AG08395 (cell line): Measurements from ENCODE around the gene CD58.
"Not testable (repeated sequence)": the region's sequence is repeated elsewhere in the genome, so short reads cannot be mapped to it uniquely, and the experiment has no call there.

Experiments
- DNase-seq: peaks from one replicate; pipeline ENCODE4 v3.0.0; 2012; ENCODE audit warnings: mixed read lengths, low spot score

Gene CD58, protein sequence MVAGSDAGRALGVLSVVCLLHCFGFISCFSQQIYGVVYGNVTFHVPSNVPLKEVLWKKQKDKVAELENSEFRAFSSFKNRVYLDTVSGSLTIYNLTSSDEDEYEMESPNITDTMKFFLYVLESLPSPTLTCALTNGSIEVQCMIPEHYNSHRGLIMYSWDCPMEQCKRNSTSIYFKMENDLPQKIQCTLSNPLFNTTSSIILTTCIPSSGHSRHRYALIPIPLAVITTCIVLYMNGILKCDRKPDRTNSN

DNA sequence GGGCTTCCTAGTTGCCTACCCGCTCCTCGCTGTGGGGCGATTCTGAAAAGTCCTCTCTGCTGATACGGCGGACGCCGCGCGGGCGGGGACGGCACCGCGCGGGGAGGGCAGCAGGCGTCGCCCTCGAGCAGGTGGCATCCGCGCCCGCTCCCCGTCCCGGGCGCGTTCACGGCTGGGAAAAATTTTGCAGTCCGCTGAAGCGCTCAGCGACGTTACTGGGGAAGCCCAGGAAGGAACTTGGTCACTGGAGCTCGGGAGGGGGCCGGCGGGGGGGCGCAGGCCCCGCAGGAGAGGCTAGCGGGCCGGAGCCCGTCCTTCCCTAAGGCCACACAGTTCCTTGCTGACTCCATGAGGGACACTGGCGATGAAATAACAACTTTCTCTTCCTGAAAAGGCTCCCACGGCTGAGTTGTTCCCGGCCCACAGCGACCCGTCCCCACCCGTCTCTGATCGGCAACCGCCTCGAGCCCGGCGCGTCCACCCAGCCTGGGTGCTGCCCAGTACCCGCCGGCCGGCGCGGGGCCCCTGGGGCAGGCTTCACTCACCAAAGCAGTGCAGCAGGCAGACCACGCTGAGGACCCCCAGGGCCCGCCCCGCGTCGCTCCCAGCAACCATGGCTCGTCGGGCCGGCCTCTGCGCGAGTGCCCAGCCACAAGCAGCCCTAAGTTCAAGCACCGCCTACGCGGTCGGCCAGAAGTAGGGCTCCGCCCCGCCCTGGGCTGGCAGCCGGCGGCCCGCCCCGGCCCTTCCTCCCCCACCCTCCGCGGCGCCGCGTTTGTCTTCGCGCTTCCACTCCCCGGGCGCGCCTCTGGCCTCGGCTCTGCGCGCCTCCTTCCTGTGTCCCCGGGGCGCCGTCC, at the start of gene CD58:
CD58 (minus strand) TSS at position 669 of the 857 bp plus-strand sequence; CDS start at position 615, 54 bp downstream.
- peak; percentile 87 for DNase-seq

DNA sequence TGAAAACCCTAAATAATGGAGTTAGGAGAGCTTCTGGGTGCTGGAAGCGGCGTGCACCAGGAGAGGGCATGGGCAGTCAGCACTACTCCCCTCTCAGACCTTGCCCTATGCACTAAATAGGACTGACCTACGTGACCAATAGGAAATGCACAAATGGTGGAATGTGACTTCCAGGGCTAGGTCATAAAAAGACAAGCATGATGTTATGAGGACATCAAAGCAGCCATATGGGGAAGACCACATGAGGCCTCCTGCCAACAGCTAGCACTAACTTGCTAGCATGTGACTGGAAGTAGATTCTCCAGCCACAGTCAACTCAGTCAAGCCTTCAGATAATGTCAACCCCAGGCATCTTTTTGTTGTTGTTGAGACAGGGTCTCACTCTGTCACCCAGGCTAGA, 49.6 kb upstream of the CD58 start:
- DNase-seq: not testable (repeated sequence)

DNA sequence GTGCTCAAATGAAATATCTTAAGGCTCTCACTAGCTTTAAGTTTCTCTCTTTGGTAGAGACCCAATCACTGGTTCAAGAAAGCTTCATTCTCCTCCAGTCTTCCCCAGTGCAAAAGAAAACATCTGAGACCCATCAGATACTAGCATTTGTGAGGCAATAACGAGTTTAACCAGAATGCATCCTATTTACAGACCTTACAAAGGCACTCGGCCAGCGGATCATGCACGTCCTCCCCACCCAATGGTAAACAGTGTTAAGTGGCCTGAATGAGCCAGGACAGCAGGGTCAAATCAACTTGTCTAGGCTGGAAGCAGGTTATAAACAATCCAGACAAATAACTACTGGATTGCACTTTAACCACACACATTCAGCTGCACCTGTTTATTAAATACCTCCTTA, 48.3 kb upstream of the CD58 start:
- not testable (repeated sequence) for DNase-seq

DNA sequence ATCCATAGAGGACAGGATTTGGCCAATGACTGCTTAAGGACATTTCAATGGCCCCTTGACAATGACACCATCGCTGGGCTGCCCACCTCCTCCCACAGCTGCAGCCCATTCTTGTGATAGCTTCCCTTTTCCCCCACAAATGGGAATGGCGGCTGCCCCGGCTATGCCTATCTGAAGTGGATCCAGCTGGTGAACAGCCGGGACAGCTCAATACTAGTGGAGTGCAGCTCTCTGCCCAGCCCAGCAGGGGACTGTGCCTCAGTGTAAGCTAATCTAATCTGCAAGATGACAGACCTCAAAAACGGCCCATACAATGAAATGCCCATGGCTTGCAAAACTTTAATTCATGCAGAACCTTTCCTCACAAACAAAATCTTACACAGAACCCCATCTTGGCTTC, 47.0 kb upstream of the CD58 start:
- DNase-seq: not testable (repeated sequence)

DNA sequence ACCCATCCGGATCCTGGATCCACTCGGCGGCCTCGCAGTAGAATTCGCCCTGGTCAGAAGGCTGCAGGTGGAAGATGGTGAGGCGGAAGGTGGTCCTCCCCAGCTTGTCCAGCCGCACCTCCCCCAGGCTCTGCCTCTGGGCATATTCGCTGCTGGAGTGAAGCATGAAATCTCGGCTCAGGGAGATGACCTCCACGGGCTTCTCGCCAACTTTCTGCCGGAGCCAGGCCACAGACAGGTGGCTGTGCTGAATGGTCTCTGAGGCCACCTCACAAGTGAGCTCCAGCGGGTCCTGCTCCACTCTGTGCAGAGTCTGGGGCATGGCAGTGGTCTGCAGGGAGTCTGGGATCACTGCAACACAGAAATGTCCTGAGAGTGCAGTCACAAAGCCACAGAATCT, 43.0 kb upstream of the CD58 start:
- DNase-seq: not testable (repeated sequence)

DNA sequence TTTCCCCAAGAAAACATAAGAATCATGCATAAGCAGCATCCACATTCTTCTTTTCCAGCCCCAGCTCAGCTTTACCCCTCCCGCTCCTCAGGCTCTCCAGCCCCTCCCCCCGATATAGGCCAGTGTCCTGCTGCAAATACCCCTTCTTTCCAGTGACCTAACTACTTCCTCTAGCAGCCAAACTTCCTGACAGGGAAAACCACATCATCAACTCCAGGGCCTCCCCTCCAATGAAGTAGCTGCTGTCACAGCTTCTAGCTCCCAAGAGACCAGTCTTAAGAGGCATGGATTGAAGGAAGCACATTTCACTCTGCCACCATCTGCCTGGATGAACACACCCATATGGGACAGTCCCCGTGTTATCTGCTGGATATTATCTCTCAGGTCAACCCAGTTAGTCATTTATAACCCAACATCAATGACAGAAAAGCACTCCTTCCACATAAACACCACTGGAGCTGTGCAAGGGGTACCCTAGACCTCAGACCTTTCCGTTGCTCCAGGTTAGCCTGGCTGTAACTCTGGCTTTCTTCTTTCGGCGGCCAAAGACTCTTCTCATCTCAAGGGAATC, 39.1 kb upstream of the CD58 start:
- DNase-seq: not testable (repeated sequence)

DNA sequence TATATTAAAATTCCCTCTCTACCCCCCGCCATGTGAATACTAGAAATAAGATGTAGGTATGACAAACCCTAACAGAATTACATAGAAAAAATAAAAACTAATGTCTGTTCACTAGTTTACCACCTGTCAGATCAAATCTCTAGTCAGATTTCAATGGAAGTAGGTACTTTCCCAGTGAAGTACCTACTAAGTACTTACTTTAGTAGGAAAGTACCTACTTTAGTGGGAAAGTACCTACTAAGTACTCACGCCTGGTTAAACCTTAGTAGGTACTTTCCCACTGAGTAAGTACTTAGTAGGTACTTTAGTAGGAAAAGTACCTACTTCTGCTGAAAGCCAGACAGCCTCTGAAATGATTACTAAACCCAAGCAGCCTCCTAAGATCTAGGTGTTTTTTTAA, 38.0 kb upstream of the CD58 start:
- DNase-seq: not testable (repeated sequence)

DNA sequence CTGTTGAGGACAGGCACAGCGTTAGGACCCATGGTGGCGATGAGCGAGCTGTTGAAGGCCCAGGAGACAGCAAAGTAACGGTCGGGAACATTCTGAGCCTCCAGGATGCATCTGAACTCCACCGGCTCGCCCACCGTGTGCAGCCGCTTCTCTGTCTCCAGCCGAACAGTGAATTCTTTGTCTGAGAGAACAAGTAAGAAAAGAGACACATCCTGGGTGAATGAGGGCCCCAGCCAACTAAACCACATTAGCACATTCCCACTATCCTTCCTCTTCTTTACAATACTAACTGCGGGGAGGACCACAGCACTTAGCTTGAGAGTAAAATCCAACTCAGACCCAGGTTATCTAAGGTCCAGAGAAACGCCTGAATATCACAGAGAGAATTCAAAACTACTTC, 37.3 kb upstream of the CD58 start:
- not testable (repeated sequence) for DNase-seq

DNA sequence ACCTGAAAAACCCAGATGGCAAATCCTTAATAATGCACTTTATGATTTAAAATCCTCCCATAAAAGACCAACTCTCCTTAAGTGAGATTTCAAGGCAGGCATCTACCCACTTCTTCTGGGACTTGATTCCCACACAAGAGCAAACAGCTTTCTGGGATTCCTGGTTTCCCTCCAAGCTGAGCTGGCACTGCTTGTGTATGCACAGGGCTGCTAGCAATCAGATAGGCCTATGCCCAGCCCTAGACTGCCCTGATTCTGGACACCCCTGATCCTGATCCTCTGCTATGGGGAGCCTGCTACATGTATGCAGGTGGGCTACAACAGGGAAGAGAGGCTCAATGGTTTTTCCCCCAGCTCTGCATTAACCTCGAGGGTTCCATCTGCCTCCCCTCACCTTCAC, 36.6 kb upstream of the CD58 start:
- not testable (repeated sequence) for DNase-seq

DNA sequence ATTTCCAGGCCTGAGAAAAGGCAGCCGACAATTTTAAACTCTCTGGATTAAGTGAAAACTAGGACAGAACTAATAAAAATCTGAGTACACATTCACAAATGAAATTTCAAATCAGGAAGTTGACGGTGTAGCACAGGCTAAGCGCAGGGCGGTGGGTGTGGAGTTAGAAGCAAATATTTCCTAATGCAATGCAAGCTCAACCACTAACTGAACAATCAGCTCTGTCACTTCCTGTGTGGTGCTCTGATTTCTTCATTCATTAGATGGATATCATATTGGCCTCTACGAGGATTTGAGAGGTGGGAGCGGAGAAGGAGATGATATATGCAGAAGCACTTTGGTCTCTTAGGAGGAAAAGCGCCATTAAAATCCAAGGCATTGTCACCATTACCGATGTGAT, 35.2 kb upstream of the CD58 start:
- DNase-seq: not testable (repeated sequence)

DNA sequence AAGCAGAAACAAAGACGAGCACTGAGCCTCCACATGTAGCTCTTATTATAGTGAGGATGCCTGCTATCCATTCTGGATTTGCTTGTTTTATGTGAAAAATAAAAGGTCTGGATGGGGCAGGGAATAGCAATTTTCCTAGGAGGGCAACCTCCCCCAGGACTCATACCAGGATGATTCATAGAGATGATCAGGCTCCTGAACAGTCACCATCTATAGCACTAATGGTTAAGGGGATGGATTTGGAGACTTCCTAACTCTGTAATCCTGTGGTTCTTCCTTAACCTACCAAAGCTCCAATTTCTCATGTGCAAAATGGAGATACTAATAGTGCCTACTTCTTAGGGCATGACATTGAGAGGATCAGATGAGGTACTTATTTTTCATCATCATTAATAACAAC, 34.5 kb upstream of the CD58 start:
- DNase-seq: no peak

DNA sequence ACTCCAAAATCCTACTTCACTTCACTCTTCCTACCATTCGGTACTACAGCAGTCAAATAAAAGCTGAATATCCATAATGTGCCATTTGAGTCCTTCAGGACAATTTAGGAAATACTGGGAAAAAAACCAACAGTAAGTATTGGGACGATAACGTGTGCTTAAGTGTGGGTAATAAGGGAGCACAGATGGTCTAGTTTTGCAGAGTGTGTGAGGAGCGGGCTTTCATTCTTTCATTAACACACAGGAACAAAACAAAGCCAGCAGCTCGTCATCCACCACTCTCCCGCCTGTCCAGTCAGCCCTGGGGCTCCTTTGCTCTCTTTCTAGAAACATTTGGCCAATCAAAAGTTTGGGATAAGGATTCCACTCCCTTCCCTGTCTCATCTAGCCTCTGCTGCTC, 33.6 kb upstream of the CD58 start:
- not testable (repeated sequence) for DNase-seq

DNA sequence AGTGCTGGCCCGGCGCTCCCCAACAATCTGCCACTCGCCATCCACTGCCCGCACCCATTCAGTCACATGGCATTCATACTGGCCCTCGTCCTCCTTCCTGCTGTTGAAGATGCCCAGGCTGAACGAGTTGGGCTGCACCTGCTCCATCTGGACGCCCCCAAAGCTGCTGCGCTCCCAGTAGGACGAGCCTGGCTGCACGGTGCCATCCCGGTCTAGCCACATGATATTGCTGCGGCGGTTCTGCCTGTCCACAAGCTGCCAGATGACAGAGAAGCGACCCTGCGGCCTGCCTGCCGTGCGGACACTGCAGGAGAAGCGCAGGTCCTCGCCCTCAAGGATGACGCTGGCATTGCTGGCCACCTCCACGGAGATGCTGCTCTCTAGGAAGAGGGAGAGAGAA, 32.8 kb upstream of the CD58 start:
- DNase-seq: not testable (repeated sequence)

DNA sequence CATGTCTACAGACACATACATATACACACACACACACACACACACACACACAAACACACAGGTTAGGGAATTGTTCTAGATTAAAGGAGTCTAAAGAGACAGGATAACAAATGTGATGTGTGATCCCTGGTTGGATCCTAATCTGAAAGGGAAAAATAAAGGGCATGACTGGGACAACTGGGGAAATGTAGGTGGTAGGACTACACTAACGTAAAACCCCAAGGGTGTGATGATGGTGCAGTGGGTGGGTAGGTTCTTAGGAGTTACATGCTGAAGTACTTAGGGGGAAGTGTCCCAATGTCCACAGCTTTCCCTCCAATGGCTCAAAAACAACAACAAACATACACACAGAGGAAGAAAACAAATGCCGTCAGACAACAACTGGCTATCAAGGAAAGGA, 28.5 kb upstream of the CD58 start:
- not testable (repeated sequence) for DNase-seq

DNA sequence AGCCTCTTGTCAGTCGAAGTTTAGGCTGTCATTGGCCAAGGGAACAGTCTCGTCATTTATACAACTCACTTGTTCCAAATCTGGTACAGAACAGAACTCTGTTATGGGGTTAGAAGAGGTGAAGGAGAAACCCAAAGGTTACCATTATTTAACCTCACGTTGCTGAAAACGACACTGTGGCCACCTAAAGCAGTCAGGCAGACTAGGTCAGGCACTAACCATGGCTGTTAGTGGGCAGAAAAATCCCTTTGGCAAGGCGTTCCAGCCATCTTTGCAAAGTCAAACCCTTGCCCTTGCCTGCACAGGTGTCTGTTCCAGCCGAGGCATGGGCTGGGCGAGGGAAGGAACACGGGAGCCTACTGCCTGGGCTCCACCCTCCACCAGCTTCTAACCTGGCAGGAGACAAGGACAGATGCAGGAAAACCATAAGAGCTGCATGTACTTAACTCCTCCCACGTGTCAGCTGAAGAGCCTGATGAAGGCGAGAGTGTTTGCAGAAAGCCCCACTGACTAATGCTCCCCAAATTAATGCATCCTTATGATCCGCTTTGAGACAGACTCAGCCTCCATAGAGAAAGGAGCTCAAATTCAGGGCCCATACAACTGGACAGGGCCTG, 27.7 kb upstream of the CD58 start:
- not testable (repeated sequence) for DNase-seq

DNA sequence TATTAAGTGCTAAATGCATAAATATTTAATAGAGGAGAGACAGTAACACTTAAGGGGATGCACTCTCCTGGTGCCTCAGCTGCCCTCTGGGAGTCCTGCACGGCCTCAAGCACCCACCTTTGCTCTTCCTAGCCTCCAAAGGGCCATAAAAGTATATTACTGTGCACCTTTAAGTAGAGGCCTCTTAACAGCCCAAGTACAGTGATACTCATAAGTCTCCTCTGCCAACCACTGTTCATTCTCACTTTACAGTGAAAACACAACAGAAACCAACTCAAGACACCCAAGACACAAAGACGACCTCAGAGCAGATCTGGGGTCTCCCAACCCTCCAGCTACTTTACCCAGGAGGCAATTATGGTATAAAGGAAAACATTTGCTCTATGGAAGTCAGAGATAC, 26.6 kb upstream of the CD58 start:
- DNase-seq: not testable (repeated sequence)

DNA sequence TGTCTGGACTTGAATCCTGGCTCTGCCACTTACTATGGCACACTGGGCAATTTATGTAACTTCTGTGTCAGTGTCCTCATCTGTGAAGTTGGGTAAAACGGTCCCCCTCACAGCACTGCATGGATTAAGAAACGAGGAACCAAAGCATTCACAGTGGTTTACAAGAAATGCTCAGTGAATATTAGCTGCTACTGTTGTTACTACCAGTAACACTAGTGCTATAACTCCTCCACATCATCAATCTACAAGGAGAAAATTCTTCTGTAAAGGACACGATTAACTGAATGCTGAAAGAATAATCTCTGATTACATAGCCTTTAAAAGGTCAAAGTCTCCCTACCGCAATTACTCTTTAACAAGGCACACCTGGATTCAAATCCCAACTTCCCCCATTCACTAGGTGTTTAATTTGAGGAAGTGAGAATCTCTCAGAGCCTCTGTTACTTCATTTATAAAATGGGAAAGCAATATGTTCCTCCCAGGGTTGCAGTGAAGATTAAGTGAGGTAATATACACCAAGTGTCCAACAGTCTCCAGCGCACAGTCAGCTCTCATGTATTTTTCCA, 26.0 kb upstream of the CD58 start:
- not testable (repeated sequence) for DNase-seq

DNA sequence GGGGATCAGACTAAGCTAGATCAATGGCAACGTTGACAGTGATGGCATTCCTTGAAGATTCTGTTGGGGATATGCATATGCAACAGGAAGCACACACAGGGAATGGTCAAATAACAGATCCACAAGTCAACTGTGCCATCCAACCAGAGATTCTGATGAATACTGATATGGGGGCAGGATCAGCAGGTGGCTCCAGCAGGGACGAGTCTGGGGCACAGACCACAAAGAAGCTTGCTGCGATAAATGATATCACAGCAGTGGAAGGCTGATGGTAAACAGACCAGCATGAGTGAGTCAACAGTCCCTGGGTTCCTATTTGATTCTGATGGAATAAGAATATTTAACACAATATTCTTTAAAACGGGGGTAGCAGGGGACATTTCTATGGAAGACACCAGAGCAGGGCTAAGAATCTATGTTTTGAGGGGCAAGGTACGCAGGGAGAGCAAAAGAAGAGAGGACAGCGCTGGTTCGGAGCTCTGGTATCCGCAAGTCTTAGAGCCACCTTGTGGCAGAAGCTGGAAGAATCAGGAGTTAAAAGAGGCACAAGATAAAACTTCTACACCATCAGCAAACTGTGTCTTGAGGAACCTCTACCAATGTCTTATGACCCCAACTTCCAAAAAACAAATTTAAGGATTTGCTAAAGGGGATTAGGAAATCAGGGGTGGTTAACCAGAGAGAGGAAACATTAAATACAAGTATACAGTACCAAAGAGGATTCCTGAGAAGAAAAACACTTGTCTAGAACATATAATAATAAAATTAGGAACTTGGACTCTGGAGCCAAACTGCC, 25.3 kb upstream of the CD58 start:
- peak; percentile 23 for DNase-seq

DNA sequence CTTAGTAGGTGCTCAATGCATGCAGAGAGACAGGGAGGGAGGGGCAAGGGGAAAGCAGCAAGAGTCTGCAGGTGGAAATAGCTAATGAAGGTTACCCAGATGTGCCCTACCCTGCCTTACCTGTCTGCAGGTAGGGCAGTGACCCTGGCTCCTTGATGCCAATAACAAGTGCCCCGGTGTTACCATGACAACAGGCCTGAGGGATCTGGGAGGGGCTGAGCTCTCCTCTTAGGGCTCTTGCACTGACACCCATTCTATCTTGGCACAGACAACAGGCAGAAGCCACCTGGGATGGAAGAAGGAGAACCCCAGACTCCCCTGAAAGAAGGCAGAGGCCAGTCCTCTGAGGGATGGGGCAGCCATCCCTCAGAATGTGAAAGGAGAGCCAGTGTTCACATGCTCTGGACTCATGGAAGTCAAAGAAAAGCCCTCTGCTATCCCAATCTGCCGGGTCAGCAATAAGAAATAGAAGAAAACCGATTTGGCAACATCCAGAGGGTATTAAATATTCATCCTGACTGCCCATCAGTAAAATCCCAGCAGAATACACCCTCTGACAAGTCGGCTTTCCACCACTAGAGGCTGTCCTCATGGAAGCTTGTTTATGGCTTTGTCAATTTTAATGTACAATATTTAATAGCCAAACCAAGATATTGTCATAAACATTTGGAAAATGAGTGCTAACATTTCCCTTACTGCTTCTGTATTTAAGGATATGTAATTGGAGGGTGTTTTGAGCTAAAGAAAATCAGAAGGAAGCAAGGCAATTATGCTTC, 24.4 kb upstream of the CD58 start:
- not testable (repeated sequence) for DNase-seq

DNA sequence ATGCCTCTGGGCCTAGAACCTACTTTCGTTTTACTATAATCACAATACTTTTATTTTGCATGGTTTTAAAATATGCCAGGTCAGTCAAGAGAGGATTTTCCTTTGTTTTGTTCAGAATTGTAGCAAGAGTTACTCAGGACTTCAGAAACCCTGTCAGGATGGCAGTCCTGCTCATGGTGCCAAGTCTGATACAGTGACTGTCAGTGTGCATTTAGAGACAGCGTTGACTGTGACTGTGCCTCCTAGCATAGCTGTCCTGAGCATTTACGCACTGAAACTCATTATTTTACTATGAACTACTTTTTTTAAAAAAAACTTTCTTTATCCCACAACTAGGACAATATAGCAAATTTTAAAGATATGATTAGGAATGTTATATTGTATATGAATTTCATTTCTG, 23.2 kb upstream of the CD58 start:
- not testable (repeated sequence) for DNase-seq

DNA sequence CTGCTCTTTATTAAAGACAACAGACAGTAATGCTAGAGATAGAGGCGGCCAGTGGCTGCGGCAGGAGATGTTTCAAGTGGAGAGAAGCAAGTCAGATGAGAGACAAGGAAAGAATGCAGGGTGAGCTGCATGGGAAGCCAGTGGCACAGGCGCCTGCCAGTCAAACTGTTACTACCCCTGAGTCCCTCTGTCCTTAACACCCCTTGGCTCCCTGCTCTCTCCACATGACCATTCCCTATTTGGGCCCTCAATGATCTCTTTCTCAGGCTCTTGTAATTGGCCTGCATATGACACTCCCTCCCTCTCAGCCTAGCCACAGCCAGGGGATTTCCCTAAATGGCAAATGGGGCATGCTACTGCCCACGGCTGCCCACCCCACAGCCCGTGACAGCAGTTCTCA, 22.6 kb upstream of the CD58 start:
- DNase-seq: not testable (repeated sequence)
